Activated T-cell treated with anti-CD3 and anti-CD28 coated beads for 24 hours (primary cell): ENCODE data around the gene DMAC2L.
A peak's percentile ranks its signal among the peaks of the same experiment; 100 is the strongest.
"Not testable (repeated sequence)": the region's sequence is repeated elsewhere in the genome, so short reads cannot be mapped to it uniquely, and the experiment has no call there.

Source experiments
- DNase-seq: peaks from one replicate; pipeline ENCODE4 v3.0.0-alpha.2; 2020; ENCODE audit warnings: low read depth

The DMAC2L gene

GRCh38 chr14:50311972-50312733 is at the start of gene DMAC2L, which contains the start of gene L2HGDH:
TSS of gene DMAC2L (plus strand) at chr14:50312324. CDS start at chr14:50321488, 9,164 bp downstream.
TSS of gene L2HGDH (minus strand) at chr14:50312229. CDS start at chr14:50312150, 79 bp downstream.
- DNase-seq = peak; percentile 81

GRCh38 chr14:50262865-50263264 is 49.3 kb upstream of the DMAC2L start:
- DNase-seq = no peak

GRCh38 chr14:50263321-50263720 is 48.8 kb upstream of the DMAC2L start:
- no peak for DNase-seq

GRCh38 chr14:50265029-50265428 is 47.1 kb upstream of the DMAC2L start:
- no peak for DNase-seq

GRCh38 chr14:50270932-50271331 is 41.2 kb upstream of the DMAC2L start:
- no peak for DNase-seq

GRCh38 chr14:50272498-50272897 is 39.6 kb upstream of the DMAC2L start:
- DNase-seq = no peak

- no peak for DNase-seq
Observed at GRCh38 chr14:50285861-50286260, 26.3 kb upstream of the DMAC2L start.

- no peak for DNase-seq
Observed at GRCh38 chr14:50288146-50288545, 24.0 kb upstream of the DMAC2L start.

GRCh38 chr14:50290306-50290705 is 21.8 kb upstream of the DMAC2L start:
- no peak for DNase-seq

GRCh38 chr14:50299585-50299984 is 12.5 kb upstream of the DMAC2L start:
- no peak for DNase-seq

- DNase-seq = no peak
Observed at GRCh38 chr14:50301914-50302313, 10.2 kb upstream of the DMAC2L start.

GRCh38 chr14:50303744-50304471 is 8.2 kb upstream of the DMAC2L start:
- DNase-seq = no peak

GRCh38 chr14:50308363-50308915 is 3.7 kb upstream of the DMAC2L start:
- DNase-seq = no peak

- DNase-seq = no peak
Observed at GRCh38 chr14:50310445-50310844, 1.7 kb upstream of the DMAC2L start.

GRCh38 chr14:50311337-50311971 is 670 bp upstream of the DMAC2L start:
- DNase-seq = no peak

GRCh38 chr14:50312734-50313054 is 570 bp downstream of the DMAC2L start:
- no peak for DNase-seq

- DNase-seq = not testable (repeated sequence)
Observed at GRCh38 chr14:50314098-50314497, 2.0 kb downstream of the DMAC2L start.

GRCh38 chr14:50318031-50318626 is 6.0 kb downstream of the DMAC2L start:
- no peak for DNase-seq

- no peak for DNase-seq
Observed at GRCh38 chr14:50319293-50319692, 7.2 kb downstream of the DMAC2L start.

GRCh38 chr14:50319721-50320120 is 7.6 kb downstream of the DMAC2L start:
- no peak for DNase-seq

- DNase-seq = no peak
Observed at GRCh38 chr14:50320283-50320682, 8.2 kb downstream of the DMAC2L start.

GRCh38 chr14:50321009-50321660 is 9.0 kb downstream of the DMAC2L start:
- DNase-seq = peak; percentile 64
